GM21381 (cell line): Measurements from ENCODE around the gene TTLL11.

Experiments used
- ATAC-seq: cut with Tn5 transposase; IDR thresholded peaks from one replicate; pipeline ENCODE4 v1.9.1; 2021; ENCODE audit warnings: mild to moderate bottlenecking, moderate library complexity; ENCODE audit not compliant: unreplicated experiment

TTLL11 gene

DNA sequence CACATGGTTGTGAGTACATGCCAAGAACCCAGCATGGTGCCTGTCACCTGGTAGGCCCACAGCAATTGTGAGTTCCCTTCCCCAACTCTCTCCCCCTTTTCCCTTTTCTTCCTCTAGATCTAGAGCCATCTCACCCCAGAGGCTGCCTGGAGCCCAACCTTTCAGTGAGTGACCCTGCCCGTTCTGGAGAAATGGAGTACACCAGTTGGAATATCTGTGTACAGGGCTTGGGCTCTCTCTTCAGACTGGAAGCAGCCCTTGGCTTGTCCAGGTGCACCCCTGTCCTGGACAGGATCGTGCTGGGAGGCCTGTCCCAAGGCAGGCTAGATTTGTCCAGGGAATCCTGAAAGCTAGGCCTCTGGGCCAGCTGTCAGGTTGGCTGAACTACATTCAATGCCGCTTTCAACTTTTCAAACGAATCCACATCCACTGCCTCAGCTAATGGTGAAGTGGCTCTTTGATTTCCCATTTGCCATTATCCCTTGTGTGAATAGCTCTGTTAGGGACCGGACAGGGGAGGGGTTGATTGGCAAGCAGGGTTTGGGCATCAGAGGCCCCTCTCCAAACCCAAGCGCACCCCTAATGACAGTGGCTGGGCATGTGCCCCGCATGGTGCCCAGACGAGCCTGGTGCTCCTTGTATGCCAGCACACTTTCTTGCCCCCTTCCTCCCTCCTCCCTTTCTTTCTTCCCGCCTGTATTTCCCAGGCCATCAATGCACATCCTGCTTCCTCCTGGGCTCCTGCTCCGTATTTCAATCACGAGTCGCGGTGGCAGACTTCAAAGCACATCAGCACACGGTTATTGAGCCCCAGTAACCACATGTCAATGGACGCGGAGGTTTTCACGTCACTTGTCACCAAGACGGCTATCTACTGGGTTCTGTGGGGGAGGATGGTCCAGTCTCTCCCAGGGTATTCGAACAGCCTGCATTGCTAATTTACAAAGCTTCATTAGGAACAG, 230.5 kb downstream of the TTLL11 start:
- ATAC-seq = no peak

DNA sequence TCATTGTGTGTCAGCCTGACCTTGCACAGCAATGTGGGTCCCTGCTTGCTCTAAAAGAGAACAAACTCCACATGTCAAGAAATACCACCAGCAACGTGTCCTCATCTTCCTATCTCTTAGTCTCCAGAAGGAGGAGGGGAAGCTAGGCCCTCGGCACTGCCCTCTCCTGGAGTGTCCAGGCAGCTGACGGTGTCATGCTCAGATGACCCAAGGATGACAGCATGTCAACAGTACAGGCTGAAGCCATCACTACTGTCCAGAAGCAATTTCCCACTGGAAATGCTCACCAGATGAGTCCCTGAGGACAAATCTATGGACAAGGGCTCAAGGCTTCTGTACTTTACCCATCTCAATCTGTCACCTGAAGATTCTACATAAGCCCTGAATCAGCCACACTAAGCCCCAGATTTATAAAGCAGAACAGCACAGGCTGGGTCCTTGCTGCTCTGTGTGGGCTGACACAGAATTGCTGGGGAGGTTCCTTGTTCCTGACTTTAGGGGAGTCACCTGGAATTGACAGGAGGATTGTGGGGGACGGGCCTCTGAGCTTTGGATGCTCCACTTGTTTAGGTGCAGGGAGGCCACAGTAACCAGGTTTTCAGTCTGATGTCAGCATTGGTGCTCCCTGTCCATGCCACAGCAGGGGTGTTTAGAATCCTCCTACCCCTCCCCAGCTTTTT, 231.5 kb downstream of the TTLL11 start:
- no peak for ATAC-seq

- ATAC-seq = no peak
These were observed 232.4 kb downstream of the TTLL11 start for GRCh38 chr9:121860744-121861143.

GRCh38 chr9:121860213-121860612, 232.9 kb downstream of the TTLL11 start:
- no peak for ATAC-seq

DNA sequence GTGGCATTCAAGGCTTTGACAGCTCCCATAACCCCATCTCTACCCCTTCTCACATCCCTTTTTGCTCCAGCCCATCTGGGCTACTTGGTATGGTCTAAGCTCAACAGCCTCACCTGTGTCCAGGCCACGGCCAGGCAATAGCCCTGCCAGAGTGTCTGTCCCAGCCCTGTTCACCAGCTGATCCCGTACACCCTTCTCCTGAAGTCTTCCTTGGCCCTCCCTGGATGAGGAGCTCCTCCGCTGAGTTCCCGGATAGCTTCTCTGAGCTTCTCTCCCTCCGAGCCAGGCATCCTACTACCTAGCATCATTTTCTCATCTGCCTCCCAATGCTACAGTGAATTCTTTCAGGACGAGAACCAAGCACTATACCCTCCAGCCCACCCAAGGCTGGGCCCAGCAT, 233.5 kb downstream of the TTLL11 start:
- ATAC-seq = no peak

GRCh38 chr9:121858788-121859187, 234.3 kb downstream of the TTLL11 start:
- ATAC-seq = no peak

DNA sequence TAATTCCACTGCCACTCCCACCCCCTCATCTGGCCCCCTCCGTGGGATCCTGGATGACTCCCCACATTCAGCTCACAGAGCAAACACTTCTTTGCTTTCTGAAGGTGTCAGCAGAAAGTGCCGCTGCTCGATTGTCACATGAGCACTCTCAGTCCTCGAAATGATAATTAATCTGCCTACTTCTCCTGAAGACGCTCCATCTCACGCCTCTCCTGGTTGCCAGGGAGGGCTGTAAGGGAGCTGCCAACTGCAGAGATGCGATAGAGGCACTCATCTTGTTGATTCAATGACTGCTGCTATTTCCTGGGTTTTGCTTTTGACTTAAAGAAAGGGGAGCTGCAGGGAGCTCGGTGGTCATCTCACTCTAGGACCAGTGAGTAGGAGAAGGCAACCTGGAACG, 235.2 kb downstream of the TTLL11 start:
- ATAC-seq = no peak

- ATAC-seq = no peak
These were observed 237.6 kb downstream of the TTLL11 start for GRCh38 chr9:121855476-121855875.

DNA sequence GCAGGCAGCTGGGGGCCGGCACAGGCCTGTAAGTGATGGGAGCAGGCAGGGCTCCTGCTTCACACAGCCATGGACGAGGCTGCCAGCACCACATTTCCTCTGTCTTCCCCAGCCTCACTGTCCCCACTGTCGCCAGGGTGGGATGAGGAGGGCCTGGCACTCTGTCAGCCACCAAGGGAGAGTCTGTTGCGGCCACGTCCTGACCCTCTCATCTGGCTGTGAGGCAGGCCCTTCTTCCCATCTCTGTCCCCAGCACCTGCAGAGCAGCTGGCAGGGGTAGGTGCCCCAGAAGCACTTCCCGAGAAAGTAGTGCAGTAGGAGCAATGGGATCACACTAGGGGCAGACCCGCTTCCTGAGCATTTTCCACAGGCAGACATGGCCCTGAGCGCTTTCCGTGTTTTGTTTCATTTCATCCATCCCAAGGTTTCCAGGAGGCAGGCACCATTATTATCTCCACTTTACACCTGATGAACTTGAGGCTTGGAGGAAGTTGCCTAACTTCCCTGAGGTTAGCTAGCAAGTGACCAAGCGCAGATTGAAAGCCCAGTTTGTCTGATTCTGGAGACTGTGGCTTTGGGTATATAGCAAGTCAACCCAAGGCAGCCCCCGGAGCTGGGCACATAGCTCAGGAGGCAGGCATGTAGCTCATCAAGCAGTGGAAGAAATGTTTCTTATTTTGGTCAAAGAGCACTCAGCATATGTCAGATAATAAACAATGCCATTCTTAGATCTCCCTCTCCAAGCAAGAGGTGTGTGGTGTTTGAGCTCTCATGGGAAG, 239.3 kb downstream of the TTLL11 start:
- ATAC-seq = no peak

DNA sequence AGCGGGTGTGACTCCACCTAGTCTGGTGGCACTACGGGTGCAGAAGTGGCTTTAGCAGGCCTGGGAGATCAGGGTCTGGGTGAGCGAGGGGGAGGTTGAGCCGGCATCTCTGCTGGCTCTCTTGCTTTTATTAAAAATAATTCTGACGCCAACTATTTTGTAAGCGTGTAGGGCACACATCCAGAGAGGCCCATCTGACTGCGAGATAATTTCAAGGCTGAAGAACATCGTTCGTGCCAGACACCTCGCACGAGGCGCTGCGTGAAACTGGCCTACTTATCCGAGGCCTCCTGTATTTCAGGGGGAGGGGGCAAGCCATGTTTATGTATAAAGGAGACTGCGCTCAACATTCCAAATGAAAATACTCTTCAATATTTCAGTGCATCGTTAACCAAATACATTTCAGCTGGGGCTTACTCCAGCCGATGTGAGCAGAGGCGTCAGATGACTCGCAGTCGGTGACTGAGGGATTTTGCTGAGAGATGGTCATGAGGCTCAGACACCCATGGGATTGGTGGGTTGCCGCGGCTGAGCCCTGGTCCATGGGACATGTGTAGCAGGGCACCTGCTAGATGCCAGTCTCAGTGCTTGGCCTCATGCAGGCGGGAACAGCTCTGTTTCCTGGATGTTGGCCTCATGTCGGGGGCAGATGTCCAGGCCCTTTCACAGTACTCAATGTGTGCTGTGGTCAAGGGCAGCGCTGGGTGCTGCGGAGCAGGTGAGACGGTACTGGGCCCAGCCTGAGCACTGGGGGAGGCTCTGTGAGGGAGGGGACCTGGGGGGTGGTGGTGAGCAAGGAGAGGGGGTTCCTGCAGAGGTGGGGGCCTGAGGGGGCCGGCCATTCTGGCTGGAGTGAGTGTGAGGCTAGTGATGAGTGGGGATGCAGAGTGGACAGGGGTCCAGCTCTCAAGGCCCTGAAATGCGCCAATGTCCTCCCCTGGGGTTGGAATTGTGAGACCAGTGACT, 240.2 kb downstream of the TTLL11 start:
- no peak for ATAC-seq

DNA sequence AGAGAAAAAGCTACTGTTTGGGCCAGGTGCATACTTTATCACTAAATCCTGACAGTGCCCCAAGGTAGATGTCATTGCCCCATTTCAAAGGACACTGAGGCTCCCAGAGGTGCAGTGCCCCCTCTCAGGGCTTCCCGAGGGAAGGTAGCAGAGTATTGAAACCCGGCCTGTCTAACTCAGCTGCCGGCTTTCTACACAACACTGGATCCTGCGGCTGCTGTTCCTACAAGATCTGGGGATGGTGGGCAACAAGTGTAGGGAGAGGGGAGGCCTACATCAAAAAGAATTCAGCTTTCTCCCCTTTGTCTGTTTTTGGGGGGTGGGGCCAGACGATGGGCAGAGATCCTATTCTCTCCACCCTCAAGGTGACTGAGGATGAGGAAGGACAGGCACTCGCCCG, 240.9 kb downstream of the TTLL11 start:
- ATAC-seq = no peak

GRCh38 chr9:121851641-121852091, 241.4 kb downstream of the TTLL11 start:
- ATAC-seq = no peak

DNA sequence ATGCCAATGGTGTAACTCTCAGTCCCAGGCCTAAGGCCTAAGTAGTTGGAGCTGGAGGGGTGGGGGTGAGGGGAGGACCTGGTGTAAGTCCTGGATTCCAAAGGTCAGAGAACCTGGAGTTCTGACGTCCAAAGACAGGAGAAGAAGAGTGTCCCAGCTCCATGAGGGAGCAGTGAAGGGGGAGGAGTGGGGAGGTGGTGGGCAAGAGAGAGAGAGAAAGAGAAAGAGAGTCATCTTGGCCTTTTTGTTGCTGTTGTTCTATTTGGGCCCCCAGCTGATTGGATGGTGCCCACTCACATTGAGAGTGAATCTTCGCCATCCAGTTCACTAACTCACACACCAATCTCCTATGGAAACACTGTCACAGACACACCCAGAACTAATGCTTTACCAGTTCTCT, 242.7 kb downstream of the TTLL11 start:
- no peak for ATAC-seq

DNA sequence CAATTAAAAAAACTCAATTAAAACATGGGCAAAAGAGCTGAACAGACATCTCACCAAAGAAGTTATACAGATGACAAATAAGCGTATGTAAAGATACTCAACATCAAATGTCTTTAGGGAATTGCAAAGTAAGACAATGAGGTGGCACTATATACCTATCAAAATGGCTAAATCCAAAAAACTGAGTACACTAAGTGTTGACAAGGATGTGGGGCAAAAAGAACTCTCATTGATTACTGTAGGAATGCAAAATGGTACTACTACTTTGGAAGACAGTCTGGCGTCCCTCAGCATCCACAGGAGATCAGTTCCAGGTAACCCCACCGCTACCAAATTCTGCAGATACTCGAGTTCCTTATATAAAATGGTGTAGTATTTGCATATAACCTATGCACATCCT, 243.6 kb downstream of the TTLL11 start:
- no peak for ATAC-seq

- no peak for ATAC-seq
These were observed 248.5 kb downstream of the TTLL11 start for GRCh38 chr9:121844562-121844961.

- no peak for ATAC-seq
These were observed 249.0 kb downstream of the TTLL11 start for GRCh38 chr9:121844098-121844497.

DNA sequence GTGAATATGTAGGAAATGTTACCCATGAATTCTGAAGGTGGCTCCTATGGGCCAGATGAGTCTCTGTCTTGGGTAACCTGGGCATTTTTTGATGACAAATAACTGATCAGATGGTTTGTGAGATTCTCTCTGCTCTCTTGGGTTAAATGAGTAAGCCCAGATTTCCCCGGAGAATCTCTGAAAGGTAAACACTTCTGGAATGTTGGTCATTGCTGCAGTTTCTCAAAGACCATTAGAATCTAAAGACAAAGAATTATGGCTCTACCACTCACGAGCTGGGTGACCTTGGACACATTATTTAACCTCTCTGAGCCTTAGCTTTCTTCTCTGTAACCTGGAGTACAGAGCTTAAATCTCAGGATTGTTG, 250.5 kb downstream of the TTLL11 start:
- ATAC-seq = no peak

DNA sequence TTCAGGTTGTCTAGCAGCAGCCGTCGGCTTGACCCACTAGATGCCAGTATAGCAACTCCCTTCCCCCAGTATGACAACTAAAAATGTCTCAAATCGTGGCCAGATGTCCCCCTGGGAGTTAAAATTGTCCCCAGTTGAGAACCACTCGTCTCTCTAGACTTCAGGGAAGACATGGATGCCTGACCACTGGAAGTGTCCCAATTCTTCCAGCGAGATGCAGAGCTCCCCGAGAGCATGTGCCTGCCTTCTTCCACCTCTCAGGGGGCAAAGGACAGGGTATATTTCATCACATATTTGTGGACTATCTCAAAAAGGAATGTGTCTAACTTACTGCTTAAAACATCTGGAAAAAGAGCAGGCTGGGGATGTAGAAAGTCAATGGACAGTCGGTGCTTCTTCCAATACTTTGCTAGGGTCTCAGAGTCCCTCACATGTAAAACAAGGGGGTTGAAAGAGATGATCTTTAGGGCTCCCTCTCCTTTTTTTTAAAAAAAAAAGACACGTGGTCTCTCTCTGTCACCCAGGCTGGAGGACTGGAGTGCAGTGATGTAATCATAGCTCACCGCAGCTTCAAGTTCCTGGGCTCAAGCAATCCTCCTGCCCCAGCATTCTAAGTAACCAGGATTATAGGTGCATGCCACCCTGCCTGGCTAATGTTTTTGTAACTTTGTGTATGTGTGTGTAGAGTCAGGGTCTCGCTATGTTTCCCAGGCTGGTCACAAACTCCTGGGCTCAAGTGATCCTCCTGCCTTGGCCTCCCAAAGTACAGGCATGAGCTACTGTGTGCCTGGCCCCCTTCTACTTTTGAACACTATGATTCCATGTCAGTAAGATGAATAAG, 251.1 kb downstream of the TTLL11 start:
- ATAC-seq = no peak
